GM19328 (cell line): ENCODE results near the gene DOC2A.
"Not testable (repeated sequence)": the region's sequence is repeated elsewhere in the genome, so short reads cannot be mapped to it uniquely, and the experiment has no call there.

Experiments used
- ATAC-seq: cut with Tn5 transposase; IDR thresholded peaks from one replicate; pipeline ENCODE4 v1.9.1; 2021; ENCODE audit warnings: mild to moderate bottlenecking, moderate library complexity; ENCODE audit not compliant: unreplicated experiment

Gene DOC2A

GRCh38 chr16:29973384-29974246 lies 37.2 kb downstream of the DOC2A start, which contains the start of gene TAOK2:
TSS of gene TAOK2 (plus strand) at chr16:29973868. CDS start at chr16:29977773, 3,905 bp downstream.
- ATAC-seq = peak; percentile 92

- ATAC-seq = no peak
Measured at GRCh38 chr16:29972992-29973383, 37.8 kb downstream of the DOC2A start.

GRCh38 chr16:29972500-29972899 lies 38.3 kb downstream of the DOC2A start:
- ATAC-seq = no peak

- ATAC-seq = no peak
Measured at GRCh38 chr16:29971304-29971703, 39.5 kb downstream of the DOC2A start.

- no peak for ATAC-seq
Measured at GRCh38 chr16:29968205-29968604, 42.6 kb downstream of the DOC2A start.

GRCh38 chr16:29963021-29963743 lies 47.6 kb downstream of the DOC2A start:
- no peak for ATAC-seq

GRCh38 chr16:29962344-29962994 lies 48.4 kb downstream of the DOC2A start:
- no peak for ATAC-seq

- peak; percentile 81 for ATAC-seq
Measured at GRCh38 chr16:29961479-29962343, 49.1 kb downstream of the DOC2A start, which contains the start of gene TMEM219. TSS of gene TMEM219 (plus strand) at chr16:29962079. CDS start at chr16:29963144, 1,065 bp downstream.

GRCh38 chr16:29961127-29961478 lies 49.7 kb downstream of the DOC2A start:
- no peak for ATAC-seq

GRCh38 chr16:29959821-29960220 lies 51.0 kb downstream of the DOC2A start:
- not testable (repeated sequence) for ATAC-seq

GRCh38 chr16:29959293-29959692 lies 51.5 kb downstream of the DOC2A start:
- no peak for ATAC-seq

- no peak for ATAC-seq
Measured at GRCh38 chr16:29958756-29959155, 52.1 kb downstream of the DOC2A start.
